ENCODE measurements around the gene INSRR.

Gene INSRR

DNA sequence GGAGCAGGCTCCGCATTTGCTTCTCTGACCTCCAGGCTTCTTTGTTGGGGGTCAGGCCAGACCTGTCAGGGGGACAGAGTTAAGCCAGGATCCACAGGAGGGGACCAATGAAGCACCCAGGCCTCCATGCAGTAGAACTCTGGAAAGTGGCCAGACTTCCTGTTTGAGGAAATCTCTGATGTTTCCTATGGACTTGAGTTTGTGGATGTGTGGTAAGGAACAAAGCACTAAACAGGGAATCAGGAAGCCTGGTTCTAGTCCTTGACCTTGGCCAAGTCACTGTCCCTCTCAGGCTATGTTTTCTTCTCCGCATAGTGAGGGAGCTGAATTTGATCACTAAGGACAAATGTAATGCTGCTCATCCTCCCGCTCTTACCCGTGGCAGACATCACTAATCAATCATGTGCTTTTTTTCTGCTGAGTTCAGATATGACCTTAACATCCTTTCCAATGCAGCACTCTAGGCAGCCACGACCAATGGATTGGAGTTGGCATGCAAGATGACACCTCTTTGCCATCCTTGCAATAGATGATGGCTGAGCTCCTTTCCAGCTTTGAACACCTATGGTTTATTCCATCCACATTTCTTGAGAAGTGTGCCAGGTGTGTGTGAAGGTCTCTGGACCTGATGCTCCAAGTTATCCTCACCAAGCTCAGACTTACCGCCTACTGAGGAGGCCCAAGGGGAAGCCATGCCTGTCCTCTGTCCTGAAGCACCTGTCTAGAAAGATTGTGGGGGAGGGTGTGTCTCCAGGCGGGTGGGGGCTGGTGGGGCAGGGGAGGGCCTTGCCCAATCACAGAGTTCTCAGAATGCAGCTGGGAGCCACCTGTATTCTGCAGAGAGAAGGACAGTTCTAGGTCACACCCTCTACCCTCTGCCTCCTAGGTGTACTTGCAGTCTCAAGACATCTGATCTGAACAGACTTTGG lies 52.1 kb downstream of the INSRR start:
- DNase-seq (ENCODE audit: low read depth in 2 of 2), result no peak

DNA sequence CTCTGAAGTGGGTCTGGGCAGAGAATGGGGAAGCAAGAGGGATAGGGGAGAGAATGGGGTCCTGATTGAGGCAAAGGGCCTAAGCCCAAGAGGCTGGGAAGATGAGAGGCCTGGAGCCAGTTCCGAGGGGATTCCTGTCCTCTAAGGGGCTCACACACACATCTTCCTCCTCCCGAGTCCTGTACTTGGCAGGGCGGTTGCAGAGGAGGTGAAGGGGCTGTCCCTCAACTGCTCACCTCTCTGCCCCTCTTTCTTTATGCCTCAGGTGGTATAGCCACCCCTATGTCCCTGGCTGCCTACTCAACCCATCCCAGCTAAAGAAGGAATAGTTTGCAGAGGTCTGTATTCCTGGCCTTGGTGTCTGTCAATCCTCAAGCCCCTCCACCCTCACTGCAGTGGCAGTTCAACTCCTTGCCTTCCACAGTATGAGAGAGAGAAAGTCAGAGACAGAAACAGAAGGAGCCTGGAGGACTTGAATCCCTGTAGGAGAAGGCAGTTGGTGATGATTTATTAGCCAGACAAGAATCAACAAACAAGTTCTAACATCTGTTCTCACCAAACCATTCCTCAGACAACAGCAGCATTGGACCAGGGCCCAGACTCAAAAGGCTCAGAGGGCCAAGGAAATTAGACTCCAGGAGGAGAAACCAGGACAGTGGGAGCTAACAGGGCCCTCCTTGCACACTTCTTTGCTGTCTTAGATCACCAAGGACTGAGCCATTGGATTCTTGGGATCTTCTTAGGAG lies 53.0 kb downstream of the INSRR start:
- peak; percentile 91 to 92 for DNase-seq (ENCODE audit: low read depth in 2 of 2)

DNA sequence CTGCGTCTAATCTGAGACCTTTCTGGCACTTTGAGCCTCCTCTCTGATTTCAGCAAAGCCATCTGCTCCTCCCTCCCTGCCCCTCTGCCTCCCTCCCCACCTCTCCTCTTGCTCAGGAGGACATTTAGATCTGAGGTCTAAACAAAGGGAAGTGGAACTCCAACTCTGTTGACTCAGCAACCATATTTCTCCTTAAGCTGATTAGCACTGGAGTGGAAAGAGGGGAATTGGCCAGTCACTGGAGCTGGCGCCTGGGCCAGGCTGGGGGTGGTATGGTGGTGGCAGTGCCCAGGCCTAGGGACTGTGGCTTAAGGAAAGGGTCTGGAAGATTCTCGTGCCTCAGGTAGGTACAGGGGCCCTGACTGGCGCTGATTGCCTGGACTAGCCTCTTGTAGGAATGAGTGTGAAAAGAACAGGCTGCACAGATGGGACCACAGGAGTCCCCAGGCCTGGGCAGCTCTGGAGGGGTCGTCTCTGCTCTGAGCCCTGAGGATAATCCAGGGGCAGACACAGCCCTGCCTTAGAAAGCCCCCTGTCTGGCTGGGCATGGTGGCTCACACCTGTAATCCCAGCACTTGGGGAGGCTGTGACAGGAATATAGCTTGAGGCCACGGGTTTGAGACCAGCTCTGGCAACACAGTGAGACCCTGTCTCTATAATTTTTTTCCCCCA lies 54.2 kb downstream of the INSRR start:
- no peak for DNase-seq (ENCODE audit: low read depth in 2 of 2)

DNA sequence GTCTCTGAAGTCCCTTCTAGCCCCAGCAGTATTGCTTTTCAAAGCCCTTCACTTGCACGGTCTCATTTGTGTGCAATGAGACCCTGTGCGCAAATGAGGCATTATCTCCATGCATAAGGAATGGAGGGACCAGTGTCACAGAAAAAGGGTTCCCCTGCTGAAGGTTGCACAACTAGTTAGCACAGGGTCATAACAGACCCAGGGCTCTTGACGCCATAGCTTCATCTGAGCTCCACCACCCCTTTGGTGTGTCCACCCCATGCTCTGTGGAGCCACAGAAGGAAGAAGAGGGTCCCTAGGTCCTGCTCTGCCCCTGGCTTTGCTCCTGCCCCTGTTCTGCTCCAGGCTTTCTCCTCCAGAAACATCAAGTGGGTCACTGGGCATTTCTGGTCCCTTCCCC lies 54.9 kb downstream of the INSRR start:
- DNase-seq (ENCODE audit: low read depth in 2 of 2), result no peak

DNA sequence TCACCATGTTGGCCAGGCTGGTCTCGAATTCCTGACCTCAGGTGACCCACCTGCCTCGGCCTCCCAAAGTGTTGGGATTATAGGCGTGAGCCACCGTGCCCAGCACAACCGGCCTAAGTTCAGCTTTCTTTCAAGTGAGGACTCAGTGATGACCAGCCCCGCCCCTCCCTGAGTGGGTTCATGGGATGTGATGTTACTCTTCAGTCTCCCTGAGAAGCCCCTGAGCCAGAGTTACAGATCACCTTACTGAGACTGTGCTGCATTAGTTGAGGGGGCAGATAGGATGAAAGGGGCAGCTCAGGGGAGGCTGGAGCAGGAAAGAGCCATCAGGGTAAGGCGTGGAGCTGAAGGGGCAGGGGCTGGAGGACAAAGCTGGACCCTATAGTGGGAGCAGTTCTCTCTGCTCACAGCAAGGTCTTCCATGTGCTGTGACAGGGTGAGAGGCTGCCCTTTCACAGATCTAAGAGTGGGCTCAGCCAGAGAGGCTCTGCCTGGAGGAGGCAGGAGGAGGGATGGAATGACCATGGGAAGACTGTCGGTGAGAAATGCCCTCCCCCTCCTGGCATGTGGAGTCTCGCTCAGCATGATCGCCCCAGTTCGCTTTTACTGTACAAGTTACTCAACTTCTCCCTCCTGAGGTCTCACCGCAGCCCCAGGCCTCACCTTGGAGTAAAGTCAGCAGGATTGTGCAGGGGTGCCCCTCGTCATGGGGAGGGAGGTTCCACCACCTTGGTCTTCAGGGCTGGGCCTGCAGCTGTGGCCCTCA lies 55.6 kb downstream of the INSRR start:
- DNase-seq (ENCODE audit: low read depth in 2 of 2), result no peak

DNA sequence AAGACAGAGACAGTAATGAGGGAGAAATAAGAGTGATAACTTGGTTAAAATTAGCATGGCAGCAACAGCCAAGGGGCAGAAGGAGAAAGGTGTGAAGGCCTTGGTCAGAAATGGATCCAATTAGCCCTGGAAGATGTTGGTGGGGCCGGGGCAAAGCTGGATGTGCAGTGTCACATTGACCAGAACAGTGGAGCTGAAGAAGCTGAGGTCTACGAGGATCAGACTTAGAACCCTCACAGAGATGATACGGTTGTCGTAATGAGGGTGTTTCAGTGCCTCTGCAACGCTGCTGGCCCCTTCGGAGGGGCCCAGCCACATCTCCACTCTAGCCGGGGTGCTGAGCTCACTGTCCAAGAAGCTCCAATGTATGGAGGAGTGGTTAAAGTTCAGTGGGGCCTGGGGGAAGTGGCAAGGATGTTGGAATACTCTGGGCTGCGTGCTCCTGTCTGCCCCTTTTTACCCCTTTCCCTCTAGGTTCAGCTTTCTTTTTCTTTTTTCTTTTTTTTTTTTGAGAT lies 56.4 kb downstream of the INSRR start:
- DNase-seq (ENCODE audit: low read depth in 2 of 2), result no peak

DNA sequence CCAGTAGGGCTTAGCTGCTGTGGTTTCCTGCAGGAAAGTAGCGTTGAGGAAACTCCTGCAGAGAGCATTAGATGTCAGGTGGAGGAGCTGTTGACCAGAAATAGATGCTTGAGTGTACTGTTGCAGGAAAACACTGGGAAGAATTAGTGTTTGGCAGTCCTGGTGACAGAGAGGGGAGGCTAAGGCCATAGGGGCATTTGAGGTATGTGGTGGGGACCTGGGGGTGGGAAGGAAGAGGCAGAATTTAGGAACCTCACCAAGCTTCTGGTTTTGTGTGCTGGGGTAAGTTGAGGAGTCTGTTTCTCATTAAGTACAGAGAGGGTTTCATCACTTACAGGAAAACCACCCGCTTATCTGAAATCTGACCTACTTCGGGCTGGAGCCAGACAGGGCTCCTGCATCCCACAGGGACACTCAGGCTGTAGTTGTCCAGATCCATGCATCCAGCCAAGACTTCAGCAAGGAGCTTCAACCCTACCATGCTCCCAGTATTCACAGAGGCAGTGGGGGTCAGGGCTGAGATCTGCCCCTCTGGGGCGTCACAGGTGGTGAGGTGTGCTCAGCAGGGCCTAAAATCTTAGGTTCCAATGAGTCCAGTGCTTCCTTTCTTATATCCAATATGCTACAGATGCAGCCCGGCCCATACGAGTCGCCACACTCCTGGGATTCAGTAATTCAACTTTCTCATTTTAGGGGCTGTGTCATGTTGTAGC lies 57.4 kb downstream of the INSRR start:
- peak; percentile 97 for DNase-seq (ENCODE audit: low read depth in 2 of 2)

DNA sequence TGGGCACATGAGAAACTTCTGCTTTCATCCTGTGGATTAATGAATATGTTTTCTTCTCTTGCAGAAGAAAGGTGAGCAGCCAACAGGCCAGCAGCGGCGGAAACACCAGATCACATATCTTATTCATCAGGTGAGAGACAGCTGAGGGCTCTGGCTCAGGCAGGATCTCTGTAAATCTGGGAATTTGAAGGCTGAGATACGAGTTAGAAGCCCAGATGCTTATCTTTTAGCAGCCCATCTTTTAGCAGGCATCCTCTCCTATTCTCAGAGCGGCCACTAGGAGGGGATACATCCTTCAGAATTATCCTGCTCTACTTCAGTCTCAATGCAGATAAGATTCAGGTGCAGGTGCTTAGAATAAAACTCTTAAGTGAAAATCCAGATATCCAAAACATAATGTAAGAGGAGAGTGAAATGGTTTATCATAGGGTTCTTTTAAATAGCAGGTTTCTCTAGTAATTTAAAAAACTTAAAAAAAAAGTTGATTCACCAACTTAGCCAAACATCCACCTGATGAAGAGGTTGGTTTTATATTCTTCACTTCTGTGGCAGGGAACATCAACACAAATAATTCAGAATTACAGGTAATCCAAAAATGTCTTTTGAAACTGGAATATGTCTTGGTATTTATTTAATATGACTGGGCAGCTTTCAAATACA lies 61.6 kb downstream of the INSRR start:
- no peak for DNase-seq (ENCODE audit: low read depth in 2 of 2)

DNA sequence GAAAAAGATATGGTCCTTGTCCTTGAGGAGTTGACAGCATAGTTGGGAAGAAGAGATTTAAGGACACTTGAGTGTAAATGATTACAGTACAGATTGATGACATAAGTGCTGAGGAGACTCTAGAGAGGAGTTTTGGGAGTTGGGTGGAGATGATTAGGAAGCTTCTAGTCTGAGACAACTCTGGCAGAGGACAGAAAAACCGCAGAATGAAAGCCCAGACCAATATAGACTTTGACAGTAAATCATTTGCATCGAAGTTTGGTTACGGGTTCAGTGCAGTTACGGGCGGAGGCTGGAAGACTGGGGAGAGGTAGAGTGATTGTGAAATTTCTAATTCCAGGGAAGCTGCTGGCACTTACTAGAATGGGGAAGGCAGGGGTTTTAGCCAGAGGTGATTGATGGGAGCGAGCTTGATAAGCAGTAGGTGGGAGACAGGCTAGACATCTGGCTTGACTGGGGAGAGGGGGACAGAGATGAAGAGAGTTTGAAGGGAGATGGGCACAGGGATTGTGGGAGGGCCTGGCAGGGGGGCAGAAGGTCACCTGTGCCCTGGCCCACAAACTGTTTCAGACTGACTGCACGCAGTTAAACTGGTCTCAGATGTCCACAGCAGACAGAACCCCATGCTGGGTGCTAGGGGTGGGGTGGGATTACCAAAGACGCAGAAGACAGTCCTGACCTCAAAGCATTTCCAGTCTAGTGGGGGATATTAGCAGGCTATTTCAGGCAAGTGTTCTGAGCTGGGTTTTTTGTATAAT lies 62.4 kb downstream of the INSRR start:
- no peak for DNase-seq (ENCODE audit: low read depth in 2 of 2)

DNA sequence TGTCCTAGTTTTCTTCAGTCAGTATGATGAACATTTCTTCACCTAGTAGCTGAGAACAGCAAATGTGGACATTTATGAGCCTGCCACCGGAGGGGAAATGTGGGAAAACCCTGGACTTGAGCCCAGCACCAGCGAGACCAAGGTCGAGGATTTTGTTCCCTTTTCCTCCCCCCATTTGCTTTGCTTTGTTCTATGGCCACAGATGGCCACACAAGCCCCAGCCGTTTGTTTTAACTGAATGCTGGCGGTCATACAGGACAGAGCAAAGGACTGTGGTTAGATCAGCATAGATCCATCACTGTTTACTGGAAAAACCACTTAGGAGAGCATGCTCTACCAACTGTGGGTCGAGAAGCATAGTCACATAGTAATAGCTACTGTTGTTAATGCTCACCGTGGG lies 63.1 kb downstream of the INSRR start:
- DNase-seq (ENCODE audit: low read depth in 2 of 2), result no peak

DNA sequence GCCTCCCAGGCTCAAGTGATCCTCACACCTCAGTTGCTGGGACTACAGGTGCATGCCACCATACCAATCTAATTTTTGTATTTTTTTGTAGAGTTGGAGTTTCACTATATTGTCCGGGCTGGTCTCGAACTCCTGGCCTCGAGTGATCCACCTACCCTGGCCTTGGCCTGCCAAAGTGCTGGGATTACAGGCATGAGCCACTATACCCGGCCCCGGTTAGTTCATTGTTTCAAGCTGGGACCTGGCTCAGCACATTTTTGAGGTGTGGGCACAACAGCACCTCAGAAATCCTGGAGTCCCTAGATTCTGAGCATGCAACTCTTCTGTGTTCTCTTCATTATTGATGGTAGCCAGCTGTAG lies 63.6 kb downstream of the INSRR start:
- no peak for DNase-seq (ENCODE audit: low read depth in 2 of 2)

DNA sequence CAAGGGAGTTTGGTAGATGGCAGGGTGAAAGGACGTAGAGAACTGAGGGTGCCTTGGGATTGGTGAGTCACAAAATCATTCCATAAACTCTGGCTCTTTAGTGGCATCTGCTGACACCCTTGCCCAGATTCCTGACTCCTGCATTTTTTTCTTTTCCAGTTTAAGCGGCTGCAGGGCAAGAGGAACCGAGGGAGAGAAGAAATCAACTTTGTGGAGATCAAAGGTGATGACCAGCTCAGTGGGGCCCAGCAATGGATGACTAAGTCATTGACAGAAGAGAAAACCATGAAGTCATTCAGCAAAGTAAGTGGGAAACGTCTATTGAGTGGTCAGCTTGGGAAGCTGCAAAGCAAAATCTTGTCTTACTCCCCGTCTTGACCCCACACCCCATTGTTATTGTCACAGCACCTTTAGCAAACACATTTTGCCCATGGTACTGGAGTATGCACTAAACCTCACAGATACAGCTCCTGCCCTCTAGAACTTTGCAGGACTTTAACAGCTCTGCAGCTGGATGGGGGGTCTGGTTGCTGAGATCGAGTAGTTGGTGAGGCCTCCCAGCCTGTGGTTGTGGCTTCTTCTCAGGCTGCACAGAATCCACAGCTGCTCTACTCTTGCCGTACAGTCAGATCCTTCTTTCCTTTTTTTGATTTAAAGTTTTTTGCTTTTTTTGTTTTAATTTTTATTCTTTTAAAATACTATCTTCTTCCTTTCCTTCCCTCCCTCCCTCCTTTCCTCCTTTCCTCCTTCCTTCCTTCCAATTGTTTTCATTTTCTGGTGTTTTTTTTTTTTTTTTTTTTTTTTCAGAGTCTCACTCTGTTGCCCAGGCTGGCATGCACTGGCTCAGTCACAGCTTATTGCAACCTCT lies 64.2 kb downstream of the INSRR start:
- no peak for DNase-seq (ENCODE audit: low read depth in 2 of 2)
